ENCODE results near the gene CAP2. TPM values are rescaled to one million over a fixed set of nuclear protein-coding genes. Genes with fewer than 3 reads are reported as not detected.

Gene CAP2
- total RNA-seq, 1 donor from 2014 or later, result not detected

- H3K27ac Mint-ChIP-seq, result no peak overlapping the region
- no peak for ATAC-seq (ENCODE audit: low read depth)
- TF ChIP-seq CTCF (IDR thresholded peaks at IDR 0.05), result no peak
- ChIA-PET POLR2A (interaction anchor here (0.6 kb wide), 1 partner anchor 96 kb away, joined by 3 read pairs; the partner anchor contains the start of gene FAM8A1), CTCF (no interaction called here)
- DNase-seq, result no peak
- H3K4me3 Mint-ChIP-seq, result no peak overlapping the region
- H3K4me1 Mint-ChIP-seq, result no peaks in the 10 kb centered on the region
- H3K27me3 Mint-ChIP-seq, result peaks cover 1% of the 10 kb centered on the region
- intact Hi-C loops (cut with micrococcal nuclease), result loop anchor here (10.0 kb wide), 1 partner anchor 301 kb away; no protein-coding TSS in a partner anchor
- H3K9me3 Mint-ChIP-seq, result no peaks in the 10 kb centered on the region
- H3K36me3 Mint-ChIP-seq (ENCODE audit: low read depth), result no peaks in the 10 kb centered on the region
Observed at GRCh38 chr6:17504005-17504404, 110.6 kb downstream of the CAP2 start.

DNA sequence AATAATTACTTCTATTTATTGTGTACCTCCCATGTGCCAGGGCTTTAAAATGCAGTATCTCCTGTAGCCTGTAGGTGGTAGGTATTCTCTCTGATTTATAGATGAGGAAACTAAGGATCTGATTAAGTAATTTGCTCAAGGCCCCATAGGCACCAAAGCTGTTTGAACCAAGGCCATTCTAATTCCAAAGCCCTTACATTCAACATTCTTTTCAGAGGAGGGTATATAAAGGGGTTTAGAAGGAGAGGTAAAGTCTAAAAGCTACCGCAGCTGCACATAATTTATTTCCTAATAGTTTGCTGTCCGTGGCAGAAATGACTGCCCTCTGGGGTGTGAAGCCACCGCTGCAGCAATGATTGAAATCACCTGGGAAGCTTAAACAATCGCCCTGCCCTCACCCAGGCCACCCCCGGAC, 111.7 kb downstream of the CAP2 start:
- DNase-seq (no peak), ATAC-seq (ENCODE audit: low read depth) (no peak)
- Mint-ChIP-seq H3K36me3 (ENCODE audit: low read depth) (no peaks in the 10 kb centered on the region), H3K27me3 (no peaks in the 10 kb centered on the region), H3K27ac (no peak overlapping the region), H3K9me3 (no peaks in the 10 kb centered on the region), H3K4me1 (no peaks in the 10 kb centered on the region), H3K4me3 (no peak overlapping the region)
- ChIA-PET CTCF (no interaction called here), POLR2A (interaction anchor here (0.6 kb wide), 1 partner anchor 181 kb away, joined by 5 read pairs; no protein-coding TSS in a partner anchor)
- no peak for TF ChIP-seq CTCF (IDR thresholded peaks at IDR 0.05)
- intact Hi-C loops (cut with micrococcal nuclease), result loop anchor here (10.0 kb wide), 1 partner anchor 300 kb away; no protein-coding TSS in a partner anchor

DNA sequence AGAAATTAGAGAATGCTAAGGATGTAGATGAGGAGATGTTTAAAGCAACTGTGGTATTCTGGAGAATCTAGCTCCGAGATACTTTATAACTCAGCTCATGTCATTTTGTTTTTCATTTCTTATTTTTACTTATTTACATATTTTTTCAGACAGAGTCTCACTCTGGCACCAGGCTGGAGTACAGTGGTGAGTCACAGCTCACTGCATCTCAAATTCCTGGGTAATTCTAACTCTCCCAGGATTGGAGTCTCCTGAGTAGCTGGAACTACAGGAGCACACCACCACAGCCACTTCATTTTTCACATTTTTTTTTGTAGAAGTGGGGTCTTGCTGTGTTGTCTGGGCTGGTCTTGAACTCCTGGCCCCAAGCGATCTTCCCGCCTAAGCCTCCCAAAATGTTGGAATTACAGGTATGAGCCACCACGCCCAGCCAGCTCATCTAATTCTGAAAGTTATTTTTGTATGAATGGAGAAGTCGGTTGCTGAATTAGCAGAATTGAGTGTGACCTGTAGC, 112.4 kb downstream of the CAP2 start:
- Mint-ChIP-seq H3K4me1 (no peaks in the 10 kb centered on the region), H3K27me3 (no peaks in the 10 kb centered on the region), H3K9me3 (no peaks in the 10 kb centered on the region), H3K4me3 (no peak overlapping the region), H3K36me3 (ENCODE audit: low read depth) (no peaks in the 10 kb centered on the region), H3K27ac (no peak overlapping the region)
- DNase-seq (no peak), ATAC-seq (ENCODE audit: low read depth) (no peak)
- ChIA-PET POLR2A (no interaction called here), CTCF (interaction anchor here (0.6 kb wide), 1 partner anchor 14 kb away, joined by 3 read pairs; no protein-coding TSS in a partner anchor)
- TF ChIP-seq CTCF (IDR thresholded peaks at IDR 0.05), result no peak
- intact Hi-C loops (cut with micrococcal nuclease), result loop anchor here (10.0 kb wide), 1 partner anchor 299 kb away; no protein-coding TSS in a partner anchor

- intact Hi-C loops (cut with micrococcal nuclease), result loop anchor here (10.0 kb wide), 1 partner anchor 298 kb away; no protein-coding TSS in a partner anchor
- Mint-ChIP-seq H3K9me3 (no peaks in the 10 kb centered on the region), H3K27me3 (no peaks in the 10 kb centered on the region), H3K4me3 (no peak overlapping the region), H3K4me1 (no peaks in the 10 kb centered on the region), H3K36me3 (ENCODE audit: low read depth) (no peaks in the 10 kb centered on the region), H3K27ac (no peak overlapping the region)
- CTCF ChIA-PET, result no interaction called here
- TF ChIP-seq CTCF (IDR thresholded peaks at IDR 0.05), result no peak
- no peak for ATAC-seq (ENCODE audit: low read depth)
- DNase-seq, result no peak
- POLR2A ChIA-PET, result no interaction called here
Observed at GRCh38 chr6:17506531-17506930, 113.1 kb downstream of the CAP2 start.

DNA sequence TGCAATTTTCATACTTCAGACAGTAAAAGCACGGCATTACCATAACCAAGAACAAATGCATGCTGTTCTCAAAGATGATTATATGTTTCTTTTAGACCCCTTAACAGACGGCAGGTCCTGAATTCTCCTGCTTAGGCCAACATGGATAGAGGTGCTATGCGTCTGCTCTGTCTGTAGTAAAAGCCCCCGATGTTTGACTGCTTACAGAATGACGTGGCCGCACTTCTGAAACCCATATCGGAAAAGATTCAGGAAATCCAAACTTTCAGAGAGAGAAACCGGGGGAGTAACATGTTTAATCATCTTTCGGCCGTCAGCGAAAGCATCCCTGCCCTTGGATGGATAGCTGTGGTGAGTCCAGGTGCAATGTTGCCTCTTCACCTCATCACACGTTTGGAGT, 113.6 kb downstream of the CAP2 start:
- DNase-seq (no peak), ATAC-seq (ENCODE audit: low read depth) (no peak)
- no peaks in the 10 kb centered on the region for H3K27me3 Mint-ChIP-seq
- no peaks in the 10 kb centered on the region for H3K36me3 Mint-ChIP-seq (ENCODE audit: low read depth)
- intact Hi-C loops (cut with micrococcal nuclease), result loop anchor here (10.0 kb wide), 1 partner anchor 298 kb away; no protein-coding TSS in a partner anchor
- POLR2A ChIA-PET, result no interaction called here
- no peak for TF ChIP-seq CTCF (IDR thresholded peaks at IDR 0.05)
- no peak overlapping the region for H3K4me3 Mint-ChIP-seq
- H3K9me3 Mint-ChIP-seq, result no peaks in the 10 kb centered on the region
- no peak overlapping the region for H3K27ac Mint-ChIP-seq
- no peaks in the 10 kb centered on the region for H3K4me1 Mint-ChIP-seq
- CTCF ChIA-PET, result no interaction called here
